Measurements from ENCODE around the gene TOMM20L. TPM values are rescaled to one million over a fixed set of nuclear protein-coding genes. Genes with fewer than 3 reads are reported as not detected.

Gene TOMM20L
- total RNA-seq, 1 experiment from 2014 or later: not detected

- DNase-seq (ENCODE audit: low spot score): no peak
Measured at GRCh38 chr14:58426670-58427280, 31.0 kb downstream of the TOMM20L start.

GRCh38 chr14:58427281-58428117 is 31.8 kb downstream of the TOMM20L start, which contains the start of the genes KIAA0586 and TIMM9:
TSS of gene KIAA0586 (plus strand) at chr14:58427719. CDS start at chr14:58428265, 546 bp downstream.
TSS of gene TIMM9 (minus strand) at chr14:58427531. CDS start at chr14:58411945, 15,586 bp downstream.
- peak; percentile 95 for DNase-seq (ENCODE audit: low spot score)

GRCh38 chr14:58428118-58428683 is 32.5 kb downstream of the TOMM20L start:
- DNase-seq (ENCODE audit: low spot score): peak; percentile 51

GRCh38 chr14:58430156-58430555 is 34.4 kb downstream of the TOMM20L start:
- DNase-seq (ENCODE audit: low spot score): no peak

GRCh38 chr14:58439476-58439875 is 43.7 kb downstream of the TOMM20L start:
- DNase-seq (ENCODE audit: low spot score): no peak

- no peak for DNase-seq (ENCODE audit: low spot score)
Measured at GRCh38 chr14:58444627-58445026, 48.9 kb downstream of the TOMM20L start.

- no peak for DNase-seq (ENCODE audit: low spot score)
Measured at GRCh38 chr14:58455593-58456265, 60.0 kb downstream of the TOMM20L start.

Small RNA genes lying within 50 kb of the gene (small RNA-seq; reads per million reads assigned to genes)
- not detected for gene RF00019

Other genes starting within 250 kb of the TOMM20L start
- gene ARMH4, start 243.7 kb upstream of the TOMM20L start, total RNA-seq (2014; rRNA removed; shearing (Covaris generic)): not detected in 2 replicates
- 10.9 and 16.7 TPM in 2 replicates for gene ACTR10, start 195.8 kb upstream of the TOMM20L start, total RNA-seq (2014; rRNA removed; shearing (Covaris generic))
- gene PSMA3, start 151.1 kb upstream of the TOMM20L start, total RNA-seq (2014; rRNA removed; shearing (Covaris generic)): 104 and 112 TPM in 2 replicates
- gene ARID4A, start 97.4 kb upstream of the TOMM20L start, total RNA-seq (2014; rRNA removed; shearing (Covaris generic)): 2.9 and 4.7 TPM in 2 replicates
- gene TIMM9, start 31.6 kb downstream of the TOMM20L start, total RNA-seq (2014; rRNA removed; shearing (Covaris generic)): 9.5 and 11.8 TPM in 2 replicates
- gene KIAA0586, start 31.8 kb downstream of the TOMM20L start, total RNA-seq (2014; rRNA removed; shearing (Covaris generic)): 5.0 TPM in 2 replicates
- gene DACT1, start 242.0 kb downstream of the TOMM20L start, total RNA-seq (2014; rRNA removed; shearing (Covaris generic)): not detected in 2 replicates

Data from HT-29 (cell line).